Measurements from ENCODE around the gene CENPE.

Gene CENPE

GRCh38 chr4:103095080-103095479, 103.1 kb downstream of the CENPE start:
- peaks cover 9 to 14% of the 10 kb centered on the region in 2 donors for H3K36me3 ChIP-seq (ENCODE audit: control insufficient read depth in 1 of 2, insufficient read depth in 2 of 2, low read length in 2 of 2)
- H3K4me1 ChIP-seq (ENCODE audit: control insufficient read depth in 1 of 2, insufficient read depth in 2 of 2, low read length in 2 of 2), result peaks cover 9 to 24% of the 10 kb centered on the region in 2 donors
- no peaks in the 10 kb centered on the region for H3K9me3 ChIP-seq (ENCODE audit: control insufficient read depth in 1 of 2, low read length in 2 of 2)
- H3K4me3 ChIP-seq (ENCODE audit: low read depth in 1 of 2, low read length in 2 of 2), result no peak overlapping the region
- no peak overlapping the region for H3K27ac ChIP-seq (ENCODE audit: low read length)
- H3K27me3 ChIP-seq (ENCODE audit: low read depth, low read length), result no peaks in the 10 kb centered on the region

GRCh38 chr4:103092245-103092644, 105.9 kb downstream of the CENPE start:
- Histone ChIP-seq H3K4me1 (ENCODE audit: control insufficient read depth in 1 of 2, insufficient read depth in 2 of 2, low read length in 2 of 2) (peaks cover 0 to 14% of the 10 kb centered on the region in 2 donors), H3K27me3 (ENCODE audit: low read depth, low read length) (no peaks in the 10 kb centered on the region), H3K36me3 (ENCODE audit: control insufficient read depth in 1 of 2, insufficient read depth in 2 of 2, low read length in 2 of 2) (peaks cover 30 to 34% of the 10 kb centered on the region in 2 donors), H3K9me3 (ENCODE audit: control insufficient read depth in 1 of 2, low read length in 2 of 2) (no peaks in the 10 kb centered on the region), H3K27ac (ENCODE audit: low read length) (no peak overlapping the region), H3K4me3 (ENCODE audit: low read depth in 1 of 2, low read length in 2 of 2) (no peak overlapping the region)

GRCh38 chr4:103091601-103092223, 106.4 kb downstream of the CENPE start:
- Histone ChIP-seq H3K36me3 (ENCODE audit: control insufficient read depth in 1 of 2, insufficient read depth in 2 of 2, low read length in 2 of 2) (peaks cover 35 to 40% of the 10 kb centered on the region in 2 donors), H3K4me3 (ENCODE audit: low read depth in 1 of 2, low read length in 2 of 2) (no peak overlapping the region), H3K4me1 (ENCODE audit: control insufficient read depth in 1 of 2, insufficient read depth in 2 of 2, low read length in 2 of 2) (peaks cover 0 to 14% of the 10 kb centered on the region in 2 donors), H3K9me3 (ENCODE audit: control insufficient read depth in 1 of 2, low read length in 2 of 2) (no peaks in the 10 kb centered on the region), H3K27me3 (ENCODE audit: low read depth, low read length) (no peaks in the 10 kb centered on the region), H3K27ac (ENCODE audit: low read length) (no peak overlapping the region)

- Histone ChIP-seq H3K4me3 (ENCODE audit: low read depth in 1 of 2, low read length in 2 of 2) (no peak overlapping the region), H3K4me1 (ENCODE audit: control insufficient read depth in 1 of 2, insufficient read depth in 2 of 2, low read length in 2 of 2) (peaks cover 0 to 14% of the 10 kb centered on the region in 2 donors), H3K27ac (ENCODE audit: low read length) (no peak overlapping the region), H3K9me3 (ENCODE audit: control insufficient read depth in 1 of 2, low read length in 2 of 2) (no peaks in the 10 kb centered on the region), H3K36me3 (ENCODE audit: control insufficient read depth in 1 of 2, insufficient read depth in 2 of 2, low read length in 2 of 2) (peaks cover 52 to 53% of the 10 kb centered on the region in 2 donors), H3K27me3 (ENCODE audit: low read depth, low read length) (no peaks in the 10 kb centered on the region)
Measured at GRCh38 chr4:103089481-103089880, 108.7 kb downstream of the CENPE start.

DNA sequence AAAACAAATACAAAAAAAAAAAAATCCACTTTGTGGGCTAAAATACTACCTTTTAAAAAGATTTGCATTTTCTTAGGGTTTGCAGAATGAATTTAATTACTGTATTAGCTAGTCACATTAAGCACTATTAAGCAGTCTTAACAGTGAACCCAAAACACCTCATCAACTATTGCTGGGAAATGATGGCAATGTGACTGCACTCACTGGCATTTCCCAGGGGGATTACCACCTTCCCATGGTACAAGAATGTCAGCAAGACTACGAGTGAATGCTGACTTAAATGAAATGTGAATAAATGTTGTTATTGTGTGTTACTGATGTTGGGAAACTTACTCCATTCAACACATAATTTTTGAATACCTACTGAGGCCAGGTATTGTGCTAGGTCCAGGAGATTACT, 111.6 kb downstream of the CENPE start:
- H3K27ac ChIP-seq (ENCODE audit: low read length), result no peak overlapping the region
- H3K4me3 ChIP-seq (ENCODE audit: low read depth in 1 of 2, low read length in 2 of 2), result no peak overlapping the region
- no peaks in the 10 kb centered on the region for H3K27me3 ChIP-seq (ENCODE audit: low read depth, low read length)
- no peaks in the 10 kb centered on the region for H3K4me1 ChIP-seq (ENCODE audit: control insufficient read depth in 1 of 2, insufficient read depth in 2 of 2, low read length in 2 of 2)
- H3K36me3 ChIP-seq (ENCODE audit: control insufficient read depth in 1 of 2, insufficient read depth in 2 of 2, low read length in 2 of 2), result peaks cover 52 to 58% of the 10 kb centered on the region in 2 donors
- H3K9me3 ChIP-seq (ENCODE audit: control insufficient read depth in 1 of 2, low read length in 2 of 2), result no peaks in the 10 kb centered on the region

GRCh38 chr4:103085555-103086196, 112.5 kb downstream of the CENPE start:
- no peaks in the 10 kb centered on the region for H3K9me3 ChIP-seq (ENCODE audit: control insufficient read depth in 1 of 2, low read length in 2 of 2)
- no peak overlapping the region for H3K4me3 ChIP-seq (ENCODE audit: low read depth in 1 of 2, low read length in 2 of 2)
- no peak overlapping the region for H3K27ac ChIP-seq (ENCODE audit: low read length)
- peaks cover 51 to 58% of the 10 kb centered on the region in 2 donors for H3K36me3 ChIP-seq (ENCODE audit: control insufficient read depth in 1 of 2, insufficient read depth in 2 of 2, low read length in 2 of 2)
- no peaks in the 10 kb centered on the region for H3K27me3 ChIP-seq (ENCODE audit: low read depth, low read length)
- H3K4me1 ChIP-seq (ENCODE audit: control insufficient read depth in 1 of 2, insufficient read depth in 2 of 2, low read length in 2 of 2), result no peaks in the 10 kb centered on the region

DNA sequence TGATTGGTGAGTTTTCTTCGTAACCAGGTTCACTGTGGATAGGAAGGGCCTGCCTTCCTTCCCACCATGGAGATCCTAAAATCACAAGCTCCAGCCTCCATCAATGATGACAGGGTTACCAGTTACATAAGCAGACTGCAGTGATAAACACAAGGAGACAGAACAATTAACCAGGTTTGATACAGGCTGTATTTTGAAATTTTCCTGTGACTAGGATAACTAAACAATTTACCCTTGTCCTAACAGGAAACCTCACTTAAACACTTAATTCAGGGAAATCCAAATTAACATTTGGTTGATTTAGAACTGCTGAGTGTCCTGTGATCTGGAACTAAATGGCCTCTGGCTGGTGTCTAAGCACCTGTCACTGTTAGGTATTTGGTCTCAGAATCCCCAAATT, 118.5 kb downstream of the CENPE start:
- H3K27ac ChIP-seq (ENCODE audit: low read length), result no peak overlapping the region
- peaks cover 11% of the 10 kb centered on the region in 2 donors for H3K36me3 ChIP-seq (ENCODE audit: control insufficient read depth in 1 of 2, insufficient read depth in 2 of 2, low read length in 2 of 2)

GRCh38 chr4:103076747-103077347, 121.3 kb downstream of the CENPE start, which contains the start of gene SLC9B2:
Gene SLC9B2, minus strand, starts transcription at chr4:103076761. Its CDS starts 9,211 bp downstream, at chr4:103067550.
- Histone ChIP-seq H3K4me1 (ENCODE audit: control insufficient read depth in 1 of 2, insufficient read depth in 2 of 2, low read length in 2 of 2) (peaks cover 0 to 9% of the 10 kb centered on the region in 2 donors), H3K36me3 (ENCODE audit: control insufficient read depth in 1 of 2, insufficient read depth in 2 of 2, low read length in 2 of 2) (peaks cover 7 to 11% of the 10 kb centered on the region in 2 donors), H3K9me3 (ENCODE audit: control insufficient read depth in 1 of 2, low read length in 2 of 2) (no peaks in the 10 kb centered on the region), H3K4me3 (ENCODE audit: low read depth in 1 of 2, low read length in 2 of 2) (peak within 1 kb of the TSS; percentile 72 to 84), H3K27me3 (ENCODE audit: low read depth, low read length) (no peaks in the 10 kb centered on the region), H3K27ac (ENCODE audit: low read length) (peak within 1 kb of the TSS; percentile 91)

More for the DNA sequence above, 118.5 kb downstream of the CENPE start:
- H3K27me3 ChIP-seq (ENCODE audit: low read depth, low read length), result no peaks in the 10 kb centered on the region
- peaks cover 0 to 9% of the 10 kb centered on the region in 2 donors for H3K4me1 ChIP-seq (ENCODE audit: control insufficient read depth in 1 of 2, insufficient read depth in 2 of 2, low read length in 2 of 2)
- no peaks in the 10 kb centered on the region for H3K9me3 ChIP-seq (ENCODE audit: control insufficient read depth in 1 of 2, low read length in 2 of 2)
- no peak overlapping the region for H3K4me3 ChIP-seq (ENCODE audit: low read depth in 1 of 2, low read length in 2 of 2)

DNA sequence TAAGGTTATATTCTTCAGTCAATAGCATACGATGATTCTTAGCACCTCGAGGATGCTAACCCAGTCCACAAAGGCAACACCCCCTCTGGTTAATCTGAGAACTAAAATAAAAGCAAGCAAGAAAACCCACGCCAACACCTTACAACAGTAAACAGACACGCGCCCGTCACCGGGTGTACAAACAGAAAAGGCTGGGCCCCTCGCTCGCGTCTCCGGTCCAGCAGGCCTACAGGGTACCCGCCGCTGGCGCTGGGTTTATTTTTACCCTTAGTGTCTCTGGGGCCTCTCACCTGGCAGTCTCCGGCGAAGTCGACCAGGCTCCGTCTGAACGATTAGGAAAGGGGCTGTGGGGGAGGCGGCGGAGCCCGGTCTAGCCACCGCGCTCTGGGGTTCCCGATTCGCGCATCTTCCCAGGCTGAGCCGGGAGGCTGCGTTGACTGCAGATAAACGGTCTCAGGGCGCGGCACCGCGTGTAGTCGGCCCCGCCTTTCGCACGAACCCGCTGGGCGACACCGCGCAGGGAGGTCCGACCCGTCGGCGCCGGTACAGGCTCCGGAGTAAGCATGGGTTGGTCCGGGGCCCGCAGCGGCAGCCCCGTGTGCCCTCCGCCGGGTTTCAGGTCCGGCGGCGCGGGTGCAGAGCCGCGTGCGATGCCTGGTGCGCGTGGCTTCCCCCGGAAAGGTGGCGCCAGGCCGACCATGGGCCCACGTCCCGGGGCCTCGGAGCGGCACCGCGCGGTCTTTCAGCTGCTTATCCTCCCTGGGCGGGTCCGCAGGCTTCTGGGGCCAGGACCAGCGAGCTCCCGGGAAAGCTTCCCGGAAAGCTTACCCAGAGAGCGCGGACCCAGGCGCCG, 122.0 kb downstream of the CENPE start:
- H3K9me3 ChIP-seq (ENCODE audit: control insufficient read depth in 1 of 2, low read length in 2 of 2), result no peaks in the 10 kb centered on the region
- H3K4me1 ChIP-seq (ENCODE audit: control insufficient read depth in 1 of 2, insufficient read depth in 2 of 2, low read length in 2 of 2), result peaks cover 0 to 9% of the 10 kb centered on the region in 2 donors
- peak overlapping the region; percentile 91 for H3K27ac ChIP-seq (ENCODE audit: low read length)
- H3K27me3 ChIP-seq (ENCODE audit: low read depth, low read length), result no peaks in the 10 kb centered on the region
- peaks cover 5 to 11% of the 10 kb centered on the region in 2 donors for H3K36me3 ChIP-seq (ENCODE audit: control insufficient read depth in 1 of 2, insufficient read depth in 2 of 2, low read length in 2 of 2)
- peak overlapping the region; percentile 72 to 84 for H3K4me3 ChIP-seq (ENCODE audit: low read depth in 1 of 2, low read length in 2 of 2)

- peaks cover 0 to 6% of the 10 kb centered on the region in 2 donors for H3K36me3 ChIP-seq (ENCODE audit: control insufficient read depth in 1 of 2, insufficient read depth in 2 of 2, low read length in 2 of 2)
- H3K27me3 ChIP-seq (ENCODE audit: low read depth, low read length), result no peaks in the 10 kb centered on the region
- no peaks in the 10 kb centered on the region for H3K9me3 ChIP-seq (ENCODE audit: control insufficient read depth in 1 of 2, low read length in 2 of 2)
- peak overlapping the region; percentile 72 to 84 for H3K4me3 ChIP-seq (ENCODE audit: low read depth in 1 of 2, low read length in 2 of 2)
- peak overlapping the region; percentile 91 for H3K27ac ChIP-seq (ENCODE audit: low read length)
- peaks cover 0 to 9% of the 10 kb centered on the region in 2 donors for H3K4me1 ChIP-seq (ENCODE audit: control insufficient read depth in 1 of 2, insufficient read depth in 2 of 2, low read length in 2 of 2)
Measured at GRCh38 chr4:103075435-103075893, 122.7 kb downstream of the CENPE start.

All from muscle layer of duodenum (tissue), 2 donors.